GM19455 (cell line): ENCODE results near the gene C1GALT1C1.
"Not testable (repeated sequence)": the region's sequence is repeated elsewhere in the genome, so short reads cannot be mapped to it uniquely, and the experiment has no call there.

Experiments used
- ATAC-seq: cut with Tn5 transposase; IDR thresholded peaks from one replicate; pipeline ENCODE4 v1.9.1; 2021; ENCODE audit not compliant: unreplicated experiment

C1GALT1C1 gene

DNA sequence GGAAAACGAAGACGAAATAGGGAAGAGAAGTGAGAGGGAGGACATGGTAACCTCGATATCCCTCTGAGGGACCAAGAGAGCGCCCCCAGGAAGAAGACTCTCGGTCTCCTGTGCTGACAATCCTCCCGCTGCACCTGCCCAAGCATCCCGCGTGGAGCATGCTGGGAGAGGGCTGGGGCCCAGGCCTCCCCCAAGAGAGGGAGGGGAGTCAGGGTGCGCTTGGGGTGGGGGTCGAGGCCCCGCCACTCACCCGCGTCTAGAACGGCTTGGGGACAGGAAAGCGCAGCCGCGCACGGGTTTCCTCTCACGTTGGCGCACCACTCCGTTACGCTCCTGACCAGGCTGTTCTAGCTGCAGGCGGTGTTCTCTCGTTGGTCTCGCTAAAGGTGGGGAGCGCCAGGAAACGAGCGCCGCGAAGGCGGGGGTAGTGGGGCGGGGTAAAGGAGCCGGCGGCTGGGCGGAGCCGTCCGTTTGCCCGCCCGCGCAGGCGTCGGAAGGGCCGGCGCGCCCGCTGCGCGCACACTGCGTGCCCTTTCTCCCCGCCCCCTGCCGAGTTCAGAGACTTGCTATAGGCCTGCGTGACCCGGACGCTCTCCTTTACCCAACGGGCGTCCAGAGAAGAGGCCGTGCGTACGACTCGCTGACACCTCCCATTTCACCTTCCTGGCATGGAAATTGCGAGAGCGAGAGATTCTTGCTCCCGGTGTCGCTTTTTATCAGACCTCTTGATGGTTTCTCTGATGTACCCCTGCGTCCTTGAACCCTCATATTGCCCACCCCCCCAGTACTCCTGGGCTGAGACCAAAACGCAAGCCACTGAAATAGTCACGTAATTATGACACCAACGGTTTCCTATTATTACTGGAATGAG, at the start of gene C1GALT1C1:
Gene C1GALT1C1, minus strand, starts transcription at position 388 of the 871 bp plus-strand sequence. CDS start 2,888 bp downstream, outside the sequence.
- peak; percentile 96 for ATAC-seq

- ATAC-seq = no peak
Observed at GRCh38 chrX:120677004-120677652, 47.3 kb upstream of the C1GALT1C1 start.

DNA sequence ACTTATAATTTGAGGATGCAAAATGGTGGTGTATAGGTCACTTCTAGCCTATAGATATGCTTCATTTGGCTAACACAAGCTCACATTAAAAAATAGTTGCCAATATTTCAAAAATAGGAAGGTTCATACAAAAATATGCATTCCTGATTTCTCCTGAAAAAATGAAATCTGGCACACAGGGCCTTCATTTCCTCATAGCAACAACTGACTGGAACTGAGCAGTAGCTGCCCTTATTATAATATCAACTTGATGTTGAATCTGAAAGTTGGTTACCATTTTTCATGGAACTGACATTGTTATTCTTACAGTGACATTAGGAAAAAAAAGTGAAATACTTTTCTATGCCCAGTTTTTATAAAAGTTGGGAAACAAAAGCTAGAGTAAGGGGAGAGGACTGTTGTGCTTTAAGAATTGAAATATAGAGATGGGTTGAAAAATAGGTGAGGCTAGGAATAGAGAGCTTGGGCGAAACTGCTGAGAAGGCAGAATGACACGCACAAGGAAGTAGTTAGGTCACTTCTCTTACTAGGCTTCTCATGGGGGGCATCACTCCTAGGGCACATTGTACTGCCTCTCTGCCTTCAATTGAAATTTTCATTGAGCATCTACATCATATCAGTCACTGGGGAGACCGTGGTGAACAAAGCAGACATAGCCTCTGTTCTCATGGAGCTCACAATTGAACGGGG, 43.1 kb upstream of the C1GALT1C1 start:
- ATAC-seq = no peak

DNA sequence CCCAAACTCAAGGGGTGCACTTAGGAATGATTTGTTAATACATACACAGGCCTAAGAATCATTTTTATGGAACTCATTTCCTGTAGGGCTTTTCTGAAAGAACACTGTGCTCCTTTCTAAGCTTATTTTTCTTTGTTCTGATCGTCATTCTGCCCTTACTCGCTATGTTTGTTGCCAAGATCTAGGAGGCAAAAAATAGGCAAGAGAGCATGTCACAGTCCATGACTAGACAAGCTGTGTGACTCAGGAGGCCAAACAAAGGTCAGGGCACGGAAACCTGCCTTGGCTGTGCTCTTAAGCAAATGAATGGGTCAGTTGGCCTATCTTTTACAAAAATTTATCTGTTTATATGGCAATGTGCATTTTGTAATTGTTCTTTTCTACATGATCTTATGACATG, 42.5 kb upstream of the C1GALT1C1 start:
- no peak for ATAC-seq

DNA sequence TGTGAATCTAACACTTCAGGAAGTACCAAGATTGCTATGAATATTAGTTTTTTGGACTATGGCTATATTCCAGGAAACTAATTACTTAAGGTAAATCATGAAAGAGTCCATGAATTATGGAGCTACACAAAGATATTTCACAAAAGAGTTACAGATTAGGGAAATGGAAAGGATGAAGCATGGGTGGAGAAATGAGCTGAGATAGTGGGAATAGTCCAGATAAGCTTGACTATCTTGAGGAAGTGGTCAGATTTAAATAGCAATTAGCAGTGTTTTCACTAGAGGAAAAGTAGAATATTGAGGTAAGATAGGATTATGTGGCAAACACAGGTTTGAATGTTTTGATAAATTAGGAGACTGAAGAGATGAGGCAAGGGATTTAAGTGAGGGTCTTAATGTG, 42.1 kb upstream of the C1GALT1C1 start:
- ATAC-seq = no peak

- ATAC-seq = no peak
Observed at GRCh38 chrX:120668357-120668756, 38.5 kb upstream of the C1GALT1C1 start.

DNA sequence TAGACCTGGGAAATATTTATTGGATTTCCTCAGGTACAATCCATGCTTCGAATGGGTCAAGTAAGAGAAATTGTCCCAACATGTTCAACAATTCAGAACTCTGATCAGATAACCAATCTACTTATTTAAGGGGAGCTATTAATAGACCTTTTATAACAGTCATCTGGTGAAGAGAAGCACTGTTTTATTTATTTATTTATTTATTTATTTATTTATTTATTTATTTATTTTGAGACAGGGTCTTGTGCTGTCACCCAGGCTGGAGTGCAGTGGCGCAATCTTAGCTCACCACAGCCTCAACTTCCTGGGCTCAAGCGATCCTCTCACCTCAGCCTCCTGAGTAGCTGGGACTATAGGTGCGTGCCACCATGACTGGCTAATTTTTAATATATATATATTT, 34.7 kb upstream of the C1GALT1C1 start:
- not testable (repeated sequence) for ATAC-seq

GRCh38 chrX:120664081-120664480, 34.2 kb upstream of the C1GALT1C1 start:
- no peak for ATAC-seq

- no peak for ATAC-seq
Observed at GRCh38 chrX:120662662-120663061, 32.8 kb upstream of the C1GALT1C1 start.

- ATAC-seq = no peak
Observed at GRCh38 chrX:120660637-120661036, 30.8 kb upstream of the C1GALT1C1 start.

DNA sequence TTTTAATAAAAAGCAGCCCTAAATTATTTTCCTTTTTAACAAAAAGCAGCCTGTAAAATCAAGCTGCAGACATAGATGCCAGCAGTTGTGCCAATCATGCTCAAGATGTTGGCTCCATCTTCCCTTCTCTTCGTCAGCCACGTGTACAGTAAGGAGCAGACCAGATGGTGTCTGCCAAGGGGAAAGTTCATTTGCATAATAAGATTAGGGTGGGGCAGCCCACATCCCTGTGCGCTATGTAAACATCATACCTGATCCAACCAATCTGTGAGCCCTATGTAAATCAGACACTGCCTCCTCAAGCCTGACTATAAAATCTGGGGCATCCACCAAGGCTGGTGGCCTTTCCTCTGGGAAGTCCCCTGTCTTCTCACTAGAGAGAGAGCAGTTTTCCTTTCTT, 23.1 kb upstream of the C1GALT1C1 start:
- ATAC-seq = no peak

GRCh38 chrX:120652256-120652655, 22.4 kb upstream of the C1GALT1C1 start:
- not testable (repeated sequence) for ATAC-seq

- ATAC-seq = no peak
Observed at GRCh38 chrX:120647127-120647526, 17.3 kb upstream of the C1GALT1C1 start.

GRCh38 chrX:120642871-120643270, 13.0 kb upstream of the C1GALT1C1 start:
- ATAC-seq = no peak

DNA sequence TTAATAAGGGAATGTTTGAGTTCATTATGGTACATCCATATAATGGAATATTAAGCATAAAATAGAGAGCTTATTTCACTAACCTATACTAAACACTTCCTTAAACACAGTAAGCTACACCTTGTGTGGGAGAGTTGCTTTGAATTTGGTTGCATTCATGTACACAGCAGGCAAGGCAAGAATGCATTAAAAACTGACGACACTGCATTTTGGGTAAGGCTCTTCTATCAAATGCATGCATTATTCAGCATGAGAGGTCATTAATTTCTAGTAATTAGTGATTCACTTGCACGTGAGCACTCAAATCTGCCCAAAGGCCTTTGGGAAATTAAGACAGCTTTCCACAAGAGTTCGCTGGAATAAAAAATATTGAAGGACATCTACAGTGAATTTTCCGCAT, 8.8 kb upstream of the C1GALT1C1 start:
- no peak for ATAC-seq

GRCh38 chrX:120625371-120625770, 4.5 kb downstream of the C1GALT1C1 start:
- ATAC-seq = no peak

DNA sequence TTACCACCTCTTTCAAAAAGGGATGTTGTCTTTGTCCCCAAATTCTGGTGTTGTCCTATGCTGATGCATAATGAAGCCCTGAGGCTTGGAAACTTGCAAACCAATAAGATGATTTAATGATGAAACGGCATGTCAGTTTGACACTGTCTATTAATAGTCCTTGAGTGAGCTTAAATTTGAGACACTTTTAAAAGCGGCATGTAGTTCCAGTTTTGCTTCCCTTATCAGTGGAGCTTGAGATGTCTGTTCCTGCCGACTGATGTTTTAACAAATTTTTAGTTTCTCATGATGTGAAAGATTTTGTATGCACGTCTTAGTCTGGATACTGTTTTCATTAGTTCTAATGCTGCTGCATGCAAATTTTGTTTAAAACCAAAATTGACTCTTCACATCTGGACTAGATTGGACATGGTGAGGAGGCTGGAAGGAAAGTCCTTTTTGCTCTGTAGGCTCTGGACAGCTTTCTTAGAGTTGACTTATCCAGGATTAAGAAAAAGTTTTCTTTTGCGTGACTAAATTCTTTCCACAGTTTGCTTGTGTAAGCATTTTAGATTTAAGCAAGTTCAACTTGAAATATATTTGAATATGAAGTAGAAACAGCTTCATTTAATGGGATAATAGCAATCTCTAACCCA, 11.7 kb downstream of the C1GALT1C1 start:
- ATAC-seq = no peak

DNA sequence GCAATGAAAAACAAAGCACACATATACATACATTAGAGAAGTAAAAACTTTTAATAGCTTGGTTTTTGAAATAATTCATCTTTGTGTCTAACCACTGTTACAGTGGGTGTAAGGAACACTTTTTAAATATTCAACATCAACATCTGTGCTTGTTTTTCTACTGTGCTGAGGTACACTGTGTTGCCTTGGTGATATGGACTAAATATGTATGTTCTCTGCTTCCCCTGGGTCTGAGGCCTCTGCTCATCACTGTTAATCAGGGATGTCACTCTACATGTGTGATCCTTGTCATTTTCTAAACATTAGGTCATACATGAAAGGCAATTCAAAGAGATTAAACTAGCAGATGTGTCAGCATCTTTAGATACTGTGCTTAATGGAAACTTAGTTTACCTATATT, 15.0 kb downstream of the C1GALT1C1 start:
- no peak for ATAC-seq

- ATAC-seq = no peak
Observed at GRCh38 chrX:120612086-120612485, 17.8 kb downstream of the C1GALT1C1 start.

GRCh38 chrX:120604361-120604782, 25.5 kb downstream of the C1GALT1C1 start:
- peak; percentile 64 for ATAC-seq

DNA sequence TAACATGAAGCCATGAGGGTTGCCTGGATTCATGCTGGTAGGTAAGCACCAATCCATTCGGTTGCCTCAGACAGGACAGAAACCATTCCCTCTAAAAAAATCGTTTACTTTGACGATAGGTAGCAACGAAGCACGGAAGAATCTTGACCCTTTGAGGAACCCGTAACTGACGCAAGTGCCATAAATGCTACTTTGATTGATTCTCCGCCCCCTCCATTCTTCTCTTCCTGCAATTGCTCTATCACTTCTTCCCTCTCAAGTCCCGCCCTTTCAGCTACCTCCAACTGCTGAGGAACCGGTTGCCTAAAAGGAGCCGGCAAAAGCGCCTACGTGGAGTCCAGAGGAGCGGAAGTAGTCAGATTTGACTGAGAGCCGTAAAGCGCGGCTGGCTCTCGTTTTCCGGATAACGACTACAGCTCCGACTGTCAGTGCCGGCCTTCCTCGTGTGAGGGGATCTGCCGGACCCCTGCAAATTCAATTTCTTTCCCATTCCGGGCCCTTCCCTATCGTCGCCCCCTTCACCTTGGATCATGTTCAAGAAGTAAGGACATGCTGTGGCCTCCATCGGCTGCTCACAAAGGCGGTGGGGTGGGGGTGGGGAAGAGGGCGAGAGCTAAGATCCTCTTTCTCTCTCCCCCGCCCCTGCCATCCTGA, 26.0 kb downstream of the C1GALT1C1 start, which contains the start of gene MCTS1:
Gene MCTS1, plus strand, starts transcription at position 395 of the 654 bp plus-strand sequence. Its CDS starts 136 bp downstream, at position 531.
- peak; percentile 93 for ATAC-seq
